Measurements from ENCODE around the gene MMEL1.
"Not testable (repeated sequence)": the region's sequence is repeated elsewhere in the genome, so short reads cannot be mapped to it uniquely, and the experiment has no call there.

DNA sequence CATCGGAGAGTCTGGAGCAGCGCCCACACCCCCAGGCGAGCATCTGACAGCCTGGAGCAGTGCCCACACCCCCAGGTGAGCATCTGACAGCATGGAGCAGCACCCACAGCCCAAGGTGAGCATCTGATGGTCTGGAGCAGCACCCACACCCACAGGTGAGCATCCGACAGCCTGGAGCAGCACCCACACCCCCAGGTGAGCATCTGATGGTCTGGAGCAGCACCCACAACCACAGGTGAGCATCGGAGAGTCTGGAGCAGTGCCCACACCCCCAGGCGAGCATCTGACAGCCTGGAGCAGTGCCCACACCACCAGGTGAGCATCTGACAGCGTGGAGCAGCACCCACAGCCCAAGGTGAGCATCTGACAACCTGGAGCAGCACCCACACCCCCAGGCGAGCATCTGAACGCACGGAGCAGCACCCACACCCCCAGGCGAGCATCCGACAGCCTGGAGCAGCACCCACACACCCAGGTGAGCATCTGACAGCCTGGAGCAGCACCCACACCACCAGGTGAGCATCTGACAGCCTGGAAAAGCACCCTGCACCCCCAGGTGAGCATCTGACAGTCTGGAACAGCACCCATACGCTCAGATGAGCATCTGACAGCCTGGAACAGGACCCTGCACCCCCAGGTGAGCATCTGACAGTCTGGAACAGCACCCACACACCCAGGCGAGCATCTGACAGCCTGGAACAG, 21.1 kb upstream of the MMEL1 start:
- TF ChIP-seq, protein P1, sequence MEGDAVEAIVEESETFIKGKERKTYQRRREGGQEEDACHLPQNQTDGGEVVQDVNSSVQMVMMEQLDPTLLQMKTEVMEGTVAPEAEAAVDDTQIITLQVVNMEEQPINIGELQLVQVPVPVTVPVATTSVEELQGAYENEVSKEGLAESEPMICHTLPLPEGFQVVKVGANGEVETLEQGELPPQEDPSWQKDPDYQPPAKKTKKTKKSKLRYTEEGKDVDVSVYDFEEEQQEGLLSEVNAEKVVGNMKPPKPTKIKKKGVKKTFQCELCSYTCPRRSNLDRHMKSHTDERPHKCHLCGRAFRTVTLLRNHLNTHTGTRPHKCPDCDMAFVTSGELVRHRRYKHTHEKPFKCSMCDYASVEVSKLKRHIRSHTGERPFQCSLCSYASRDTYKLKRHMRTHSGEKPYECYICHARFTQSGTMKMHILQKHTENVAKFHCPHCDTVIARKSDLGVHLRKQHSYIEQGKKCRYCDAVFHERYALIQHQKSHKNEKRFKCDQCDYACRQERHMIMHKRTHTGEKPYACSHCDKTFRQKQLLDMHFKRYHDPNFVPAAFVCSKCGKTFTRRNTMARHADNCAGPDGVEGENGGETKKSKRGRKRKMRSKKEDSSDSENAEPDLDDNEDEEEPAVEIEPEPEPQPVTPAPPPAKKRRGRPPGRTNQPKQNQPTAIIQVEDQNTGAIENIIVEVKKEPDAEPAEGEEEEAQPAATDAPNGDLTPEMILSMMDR (CRISPR knock-in tag; IDR thresholded peaks at IDR 0.05), result not testable (repeated sequence)
- TF ChIP-seq, protein P2, sequence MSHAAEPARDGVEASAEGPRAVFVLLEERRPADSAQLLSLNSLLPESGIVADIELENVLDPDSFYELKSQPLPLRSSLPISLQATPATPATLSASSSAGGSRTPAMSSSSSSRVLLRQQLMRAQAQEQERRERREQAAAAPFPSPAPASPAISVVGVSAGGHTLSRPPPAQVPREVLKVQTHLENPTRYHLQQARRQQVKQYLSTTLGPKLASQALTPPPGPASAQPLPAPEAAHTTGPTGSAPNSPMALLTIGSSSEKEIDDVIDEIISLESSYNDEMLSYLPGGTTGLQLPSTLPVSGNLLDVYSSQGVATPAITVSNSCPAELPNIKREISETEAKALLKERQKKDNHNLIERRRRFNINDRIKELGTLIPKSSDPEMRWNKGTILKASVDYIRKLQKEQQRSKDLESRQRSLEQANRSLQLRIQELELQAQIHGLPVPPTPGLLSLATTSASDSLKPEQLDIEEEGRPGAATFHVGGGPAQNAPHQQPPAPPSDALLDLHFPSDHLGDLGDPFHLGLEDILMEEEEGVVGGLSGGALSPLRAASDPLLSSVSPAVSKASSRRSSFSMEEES (CRISPR knock-in tag; IDR thresholded peaks at IDR 0.05), result not testable (repeated sequence)
- TF ChIP-seq MEIS2 (CRISPR knock-in tag; IDR thresholded peaks at IDR 0.05); HMG20B (CRISPR knock-in tag; conservative IDR thresholded peaks at IDR 0.05); RXRB (CRISPR knock-in tag; IDR thresholded peaks at IDR 0.05; ENCODE audit: borderline replicate concordance); JUNB (CRISPR knock-in tag; IDR thresholded peaks at IDR 0.05; ENCODE audit: borderline replicate concordance); CREM (IDR thresholded peaks at IDR 0.05); CREM (CRISPR knock-in tag; IDR thresholded peaks at IDR 0.05); ZNF333 (CRISPR knock-in tag; IDR thresholded peaks at IDR 0.05; ENCODE audit: borderline replicate concordance); XBP1 (CRISPR knock-in tag; IDR thresholded peaks at IDR 0.05); LCORL (IDR thresholded peaks at IDR 0.05); LCORL (CRISPR knock-in tag; IDR thresholded peaks at IDR 0.05); NFKBIZ (CRISPR knock-in tag; IDR thresholded peaks at IDR 0.05): not testable (repeated sequence)
- TF ChIP-seq, protein P3, sequence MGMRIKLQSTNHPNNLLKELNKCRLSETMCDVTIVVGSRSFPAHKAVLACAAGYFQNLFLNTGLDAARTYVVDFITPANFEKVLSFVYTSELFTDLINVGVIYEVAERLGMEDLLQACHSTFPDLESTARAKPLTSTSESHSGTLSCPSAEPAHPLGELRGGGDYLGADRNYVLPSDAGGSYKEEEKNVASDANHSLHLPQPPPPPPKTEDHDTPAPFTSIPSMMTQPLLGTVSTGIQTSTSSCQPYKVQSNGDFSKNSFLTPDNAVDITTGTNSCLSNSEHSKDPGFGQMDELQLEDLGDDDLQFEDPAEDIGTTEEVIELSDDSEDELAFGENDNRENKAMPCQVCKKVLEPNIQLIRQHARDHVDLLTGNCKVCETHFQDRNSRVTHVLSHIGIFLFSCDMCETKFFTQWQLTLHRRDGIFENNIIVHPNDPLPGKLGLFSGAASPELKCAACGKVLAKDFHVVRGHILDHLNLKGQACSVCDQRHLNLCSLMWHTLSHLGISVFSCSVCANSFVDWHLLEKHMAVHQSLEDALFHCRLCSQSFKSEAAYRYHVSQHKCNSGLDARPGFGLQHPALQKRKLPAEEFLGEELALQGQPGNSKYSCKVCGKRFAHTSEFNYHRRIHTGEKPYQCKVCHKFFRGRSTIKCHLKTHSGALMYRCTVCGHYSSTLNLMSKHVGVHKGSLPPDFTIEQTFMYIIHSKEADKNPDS (CRISPR knock-in tag; IDR thresholded peaks at IDR 0.05), result not testable (repeated sequence)
- TF ChIP-seq, protein P4, sequence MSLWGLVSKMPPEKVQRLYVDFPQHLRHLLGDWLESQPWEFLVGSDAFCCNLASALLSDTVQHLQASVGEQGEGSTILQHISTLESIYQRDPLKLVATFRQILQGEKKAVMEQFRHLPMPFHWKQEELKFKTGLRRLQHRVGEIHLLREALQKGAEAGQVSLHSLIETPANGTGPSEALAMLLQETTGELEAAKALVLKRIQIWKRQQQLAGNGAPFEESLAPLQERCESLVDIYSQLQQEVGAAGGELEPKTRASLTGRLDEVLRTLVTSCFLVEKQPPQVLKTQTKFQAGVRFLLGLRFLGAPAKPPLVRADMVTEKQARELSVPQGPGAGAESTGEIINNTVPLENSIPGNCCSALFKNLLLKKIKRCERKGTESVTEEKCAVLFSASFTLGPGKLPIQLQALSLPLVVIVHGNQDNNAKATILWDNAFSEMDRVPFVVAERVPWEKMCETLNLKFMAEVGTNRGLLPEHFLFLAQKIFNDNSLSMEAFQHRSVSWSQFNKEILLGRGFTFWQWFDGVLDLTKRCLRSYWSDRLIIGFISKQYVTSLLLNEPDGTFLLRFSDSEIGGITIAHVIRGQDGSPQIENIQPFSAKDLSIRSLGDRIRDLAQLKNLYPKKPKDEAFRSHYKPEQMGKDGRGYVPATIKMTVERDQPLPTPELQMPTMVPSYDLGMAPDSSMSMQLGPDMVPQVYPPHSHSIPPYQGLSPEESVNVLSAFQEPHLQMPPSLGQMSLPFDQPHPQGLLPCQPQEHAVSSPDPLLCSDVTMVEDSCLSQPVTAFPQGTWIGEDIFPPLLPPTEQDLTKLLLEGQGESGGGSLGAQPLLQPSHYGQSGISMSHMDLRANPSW (CRISPR knock-in tag; IDR thresholded peaks at IDR 0.05; ENCODE audit: borderline replicate concordance), result not testable (repeated sequence)

Data from HepG2 (cell line).